GM19467 (cell line): ENCODE data around the gene TLX1.

ENCODE experiments used
- ATAC-seq: cut with Tn5 transposase; IDR thresholded peaks from one replicate; pipeline ENCODE4 v1.9.1; 2021; ENCODE audit warnings: mild to moderate bottlenecking, moderate library complexity; ENCODE audit not compliant: unreplicated experiment

The TLX1 gene

DNA sequence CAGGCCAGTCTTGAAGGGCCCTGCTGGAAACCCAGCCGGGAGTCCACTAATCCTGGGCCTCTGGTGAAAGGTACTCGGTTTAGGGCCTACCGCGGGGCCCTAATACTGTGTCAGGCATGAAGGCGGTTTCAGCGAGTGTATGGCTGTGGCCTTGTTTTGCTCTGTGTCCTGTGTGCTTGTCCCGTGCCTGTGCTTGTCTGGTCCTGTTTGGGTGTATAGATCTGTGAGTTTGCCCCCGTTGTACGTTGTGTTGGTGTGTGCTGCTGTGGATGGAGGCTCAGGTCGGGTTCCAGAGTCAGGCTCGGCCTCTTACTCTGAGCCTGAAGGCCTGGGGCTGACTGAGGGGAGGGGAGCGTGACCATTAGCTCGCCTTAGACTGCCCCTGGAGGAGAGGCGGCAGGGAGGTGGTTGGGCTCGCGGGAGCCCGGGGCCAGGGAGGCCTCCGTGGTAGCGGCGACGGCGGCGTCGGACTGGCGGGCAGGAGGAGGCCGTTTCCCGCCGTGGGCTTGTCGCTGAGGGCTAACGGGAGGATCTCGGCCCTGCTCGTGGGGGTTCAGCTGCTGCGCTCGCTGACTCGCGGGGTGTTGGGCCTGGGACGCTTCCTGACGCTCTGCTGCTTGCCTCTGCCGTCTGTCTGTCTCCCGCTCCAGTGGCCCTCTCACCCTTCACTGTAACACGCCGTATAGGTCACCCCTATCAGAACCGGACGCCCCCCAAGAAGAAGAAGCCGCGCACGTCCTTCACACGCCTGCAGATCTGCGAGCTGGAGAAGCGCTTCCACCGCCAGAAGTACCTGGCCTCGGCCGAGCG is 2.6 kb downstream of the TLX1 start:
- ATAC-seq: no peak

DNA sequence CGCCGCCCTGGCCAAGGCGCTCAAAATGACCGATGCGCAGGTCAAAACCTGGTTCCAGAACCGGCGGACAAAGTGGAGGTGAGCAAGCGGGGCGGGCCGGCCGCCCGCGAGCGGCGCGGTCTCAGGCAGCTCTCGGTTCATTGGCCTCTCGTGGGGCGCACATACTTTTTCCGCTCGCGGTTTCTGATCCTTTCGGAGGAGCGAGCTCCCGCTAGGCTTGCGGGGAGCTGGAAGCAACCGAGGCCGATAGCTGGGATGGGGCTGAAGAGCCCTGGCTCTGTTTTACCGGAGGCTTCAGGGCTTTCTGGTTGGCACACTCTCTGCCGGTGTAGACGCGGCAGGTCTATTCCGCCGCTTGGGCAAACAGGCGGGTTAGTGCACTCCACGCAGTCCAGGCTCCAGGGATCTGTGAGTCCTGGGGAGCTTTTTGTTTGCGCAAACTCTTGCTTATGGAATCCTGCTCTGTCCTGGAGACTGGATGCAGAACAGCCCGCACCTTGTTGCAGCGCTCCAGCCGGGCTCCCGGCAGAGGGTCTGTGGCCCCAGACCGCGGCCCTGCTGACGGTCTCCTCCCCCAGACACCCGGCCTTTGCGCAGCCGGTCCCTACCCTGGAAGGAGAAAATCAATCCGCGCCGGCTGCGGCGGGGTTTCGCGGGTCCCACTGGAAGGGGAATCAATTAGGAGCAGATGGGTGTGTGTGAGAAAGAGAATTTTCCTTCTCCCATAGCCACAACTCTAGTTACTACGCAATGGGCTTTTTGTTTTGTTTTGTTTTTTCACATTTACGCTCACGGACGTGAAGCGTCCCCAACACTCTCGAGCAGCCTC is 3.4 kb downstream of the TLX1 start:
- ATAC-seq: no peak

DNA sequence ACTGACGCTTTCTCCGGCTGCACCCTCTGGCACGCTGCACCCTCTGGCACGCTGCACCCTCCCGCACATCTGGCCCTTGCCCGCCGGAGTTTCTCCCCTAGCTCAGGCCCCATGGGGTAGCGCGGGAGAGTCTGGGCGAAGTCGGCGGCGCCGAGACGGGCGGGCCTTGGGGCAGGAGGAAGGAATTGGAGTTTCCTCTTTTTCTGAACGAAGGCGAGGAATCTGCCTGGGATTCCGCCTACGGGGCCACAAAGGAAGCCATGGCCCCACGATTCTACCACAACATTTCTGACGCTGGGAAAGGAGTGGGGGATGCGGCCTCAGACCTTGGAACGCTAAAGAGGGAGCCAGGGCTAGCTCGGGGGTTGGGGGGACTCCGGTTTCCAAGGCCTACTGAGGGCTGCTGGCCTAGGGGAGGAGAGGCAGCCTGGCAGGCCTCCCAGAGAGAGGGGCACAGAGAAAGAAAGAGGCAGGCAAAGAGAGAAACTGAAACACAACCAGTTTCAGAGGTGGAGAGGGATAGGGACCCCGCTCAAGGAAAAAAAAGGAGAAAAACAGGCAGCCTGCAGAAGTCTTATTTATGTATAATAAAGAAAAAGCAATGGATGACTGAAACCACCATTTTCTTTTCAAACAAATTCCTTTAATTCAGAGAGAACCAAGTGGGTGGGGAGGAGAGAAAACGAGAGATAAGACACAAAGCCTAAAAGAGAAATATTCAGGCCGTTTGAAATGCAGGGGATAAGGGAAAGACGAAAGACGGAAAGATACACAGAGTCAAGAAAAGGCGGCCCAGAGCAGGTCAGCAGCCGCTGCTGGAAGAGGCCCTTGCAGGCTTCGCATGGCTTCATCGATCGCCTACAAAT is 4.3 kb downstream of the TLX1 start:
- ATAC-seq: no peak

DNA sequence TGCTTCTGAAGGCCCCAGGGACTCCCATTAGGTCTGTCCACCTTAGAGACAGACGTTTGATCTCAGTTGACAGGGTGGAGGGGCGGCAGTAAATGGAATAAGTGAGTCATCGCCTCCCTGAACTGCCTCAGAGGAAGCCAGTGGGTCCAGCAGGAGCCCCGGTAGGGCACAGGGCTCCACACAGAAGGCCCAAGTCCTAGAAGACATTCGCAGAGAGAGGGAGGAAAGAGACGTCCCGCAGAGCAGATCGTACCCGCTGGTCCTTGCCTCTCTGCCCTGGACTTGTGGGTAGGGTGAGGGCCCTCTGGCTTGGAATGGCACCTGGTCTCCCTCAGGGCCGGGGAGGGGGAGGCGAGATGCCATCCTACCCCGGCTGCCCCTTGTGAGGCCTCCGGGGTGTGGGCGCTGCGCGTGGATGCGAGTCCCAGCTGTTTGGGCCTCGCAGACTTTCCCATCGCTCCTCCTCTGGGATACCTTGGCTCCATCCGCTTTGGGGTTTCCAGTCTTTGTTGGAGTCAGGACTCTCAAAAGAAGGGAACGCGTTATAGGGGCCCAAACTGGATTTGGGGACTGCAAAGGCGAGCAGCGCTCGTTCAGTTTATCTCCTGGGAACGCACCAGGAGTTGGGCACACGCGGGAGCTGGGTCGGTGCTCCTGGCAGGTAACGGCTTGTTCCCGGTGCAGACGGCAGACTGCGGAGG is 5.1 kb downstream of the TLX1 start:
- no peak for ATAC-seq

DNA sequence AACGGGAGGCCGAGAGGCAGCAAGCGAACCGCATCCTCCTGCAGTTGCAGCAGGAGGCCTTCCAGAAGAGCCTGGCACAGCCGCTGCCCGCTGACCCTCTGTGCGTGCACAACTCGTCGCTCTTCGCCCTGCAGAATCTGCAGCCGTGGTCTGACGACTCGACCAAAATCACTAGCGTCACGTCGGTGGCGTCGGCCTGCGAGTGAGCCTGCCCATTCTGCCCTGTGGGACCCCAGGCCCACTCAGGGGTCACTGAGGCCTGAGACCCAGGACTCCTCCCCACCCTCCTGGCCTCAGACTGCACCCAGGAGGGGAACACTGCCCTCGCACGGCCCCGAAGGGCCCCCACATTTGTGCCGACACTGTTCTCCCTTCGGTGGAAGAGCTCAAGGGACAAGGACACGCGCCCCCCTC is 5.6 kb downstream of the TLX1 start:
- no peak for ATAC-seq

DNA sequence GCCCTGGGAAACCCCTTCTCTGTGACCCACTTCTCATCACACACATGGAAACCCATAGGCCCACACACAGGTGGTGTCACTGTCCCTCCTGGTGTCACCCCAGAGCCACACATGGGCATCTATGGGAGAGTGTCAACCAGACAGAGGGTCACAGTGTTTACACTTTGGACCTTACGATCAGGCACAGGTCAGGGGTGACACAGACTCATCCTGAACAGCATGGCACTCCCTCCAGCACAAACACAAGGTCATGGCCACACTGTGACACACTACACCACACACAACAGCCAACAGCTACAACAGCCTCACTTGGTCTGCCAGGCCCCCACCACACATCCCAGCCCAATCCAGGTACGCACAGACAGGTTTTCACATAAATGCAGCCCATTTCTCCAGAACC is 6.2 kb downstream of the TLX1 start:
- ATAC-seq: no peak

DNA sequence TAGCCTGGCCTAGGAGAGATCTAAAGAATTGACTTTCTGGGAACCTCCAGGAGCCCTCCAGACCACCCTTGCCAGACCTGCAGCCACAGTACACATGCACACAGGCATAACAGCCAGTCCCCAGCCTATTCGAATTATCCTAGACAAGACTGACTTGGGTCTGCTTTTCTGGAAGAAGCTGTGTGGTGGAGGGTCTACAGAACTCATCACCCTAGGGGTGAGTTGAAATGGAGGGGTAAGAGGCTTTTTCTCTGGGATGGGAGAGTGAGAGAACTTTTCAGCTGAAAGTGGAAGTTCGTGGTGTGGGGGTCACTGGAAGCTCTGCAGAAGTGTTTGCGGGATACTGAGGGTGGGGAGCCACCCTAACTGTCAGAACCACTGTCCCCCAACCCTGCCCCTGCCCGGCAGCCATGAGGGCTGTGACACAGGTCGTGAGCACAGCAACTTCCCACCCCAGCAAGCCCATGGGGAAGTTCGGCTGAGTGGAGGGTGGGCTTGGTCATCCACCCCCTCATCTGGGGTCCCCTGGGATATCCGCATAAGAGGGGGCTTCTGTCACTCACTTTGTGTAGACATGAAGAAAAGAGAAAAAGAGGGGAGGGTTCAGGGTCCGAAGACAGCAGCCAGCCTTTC is 7.8 kb downstream of the TLX1 start:
- ATAC-seq: no peak

DNA sequence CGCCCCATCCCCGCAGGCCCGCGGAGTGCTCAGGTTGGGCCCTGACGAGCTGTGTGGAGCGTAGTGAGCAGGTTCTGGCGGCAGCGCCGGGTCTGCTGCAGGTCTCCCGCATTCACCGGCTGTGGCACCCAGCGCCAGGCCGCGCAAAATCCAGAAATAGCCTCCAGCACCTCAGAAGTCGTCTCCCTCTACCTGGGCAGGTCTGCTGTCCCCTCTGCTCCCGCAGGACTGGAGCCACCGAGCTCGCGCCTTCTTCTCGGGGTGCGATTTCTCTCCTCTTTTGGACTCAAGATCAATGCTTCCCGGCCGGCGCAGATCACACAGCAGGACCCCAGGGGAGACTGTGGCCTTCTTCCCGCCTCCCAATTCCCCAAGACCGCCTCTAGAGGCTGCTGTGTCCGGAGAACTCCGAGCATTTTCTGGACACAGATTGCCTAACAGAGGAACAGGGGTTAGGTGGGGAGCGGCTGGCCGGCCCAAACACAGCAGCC is 8.4 kb downstream of the TLX1 start:
- ATAC-seq: no peak

DNA sequence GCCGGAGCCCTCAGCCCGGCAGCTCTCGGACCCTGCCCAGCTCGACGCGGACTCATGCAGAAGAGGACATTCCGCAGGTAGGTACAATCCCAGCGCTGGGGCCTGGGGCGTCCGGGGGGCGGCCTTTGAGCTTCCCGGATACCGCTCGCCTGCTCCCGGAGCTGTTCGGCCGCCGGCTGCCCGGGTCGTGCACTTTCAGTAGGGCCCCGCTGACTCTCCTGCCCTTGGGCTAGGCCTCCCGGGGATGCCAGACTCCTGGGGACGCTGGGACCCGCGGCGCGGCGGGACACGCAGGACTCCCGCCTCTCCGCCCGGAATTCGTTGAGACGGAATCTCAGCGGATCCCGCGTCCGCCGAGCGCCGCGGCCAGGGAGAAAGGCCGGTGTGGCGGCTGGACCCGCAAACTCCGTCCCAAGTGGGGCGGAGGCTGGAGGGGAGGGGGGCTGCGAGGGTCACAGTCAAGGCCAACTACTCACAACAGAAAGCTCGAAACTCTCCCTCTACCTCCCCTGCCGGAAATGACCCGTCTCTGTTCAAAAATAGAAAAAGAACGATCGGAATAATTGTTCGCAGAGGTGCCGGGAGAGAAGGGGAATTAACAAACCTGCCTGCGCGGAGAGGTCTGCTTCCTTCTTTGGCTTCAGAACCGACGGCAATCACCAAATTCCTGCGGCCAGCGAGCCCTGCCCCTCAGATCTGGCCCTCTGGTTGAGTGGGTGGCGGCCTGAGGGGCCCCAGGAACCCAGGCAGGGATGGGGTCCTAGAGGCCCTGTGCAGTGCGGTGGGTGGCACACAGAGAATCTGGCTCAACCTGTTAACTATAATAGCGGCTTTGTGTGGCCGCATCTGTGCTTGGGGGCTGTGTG is 9.2 kb downstream of the TLX1 start:
- ATAC-seq: no peak

DNA sequence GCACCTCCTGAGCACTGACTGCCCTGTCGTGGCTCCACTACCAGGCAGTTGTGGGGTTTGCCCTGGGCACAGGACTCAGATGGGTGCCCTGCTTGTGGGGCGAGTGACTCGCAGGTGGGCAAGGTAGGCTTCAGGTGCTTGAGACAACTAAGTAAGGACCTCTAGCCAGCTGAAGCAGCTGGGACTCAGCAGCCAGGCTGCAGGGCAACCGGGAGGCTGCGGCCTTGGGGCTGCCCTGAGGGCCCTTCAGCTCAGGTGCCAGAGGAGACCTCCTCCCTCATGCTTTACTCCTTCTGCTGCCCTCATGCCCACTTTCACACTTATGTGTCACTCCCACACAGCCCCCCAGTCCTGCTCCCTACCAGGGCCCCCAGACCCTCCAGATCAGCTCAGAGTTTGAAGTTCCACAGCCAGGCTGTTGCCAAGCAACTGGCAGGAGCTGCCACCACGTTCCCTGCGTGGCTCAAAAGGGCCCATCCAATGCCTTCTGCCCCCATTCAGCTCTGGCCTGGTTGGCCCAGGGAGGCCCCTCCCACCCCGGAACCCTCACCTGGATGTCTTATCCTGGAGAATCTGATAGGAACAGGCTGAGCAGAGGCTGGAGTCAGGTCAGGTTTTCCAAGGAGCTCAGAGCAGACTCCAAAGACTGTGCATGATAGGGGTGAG is 10.0 kb downstream of the TLX1 start:
- no peak for ATAC-seq

DNA sequence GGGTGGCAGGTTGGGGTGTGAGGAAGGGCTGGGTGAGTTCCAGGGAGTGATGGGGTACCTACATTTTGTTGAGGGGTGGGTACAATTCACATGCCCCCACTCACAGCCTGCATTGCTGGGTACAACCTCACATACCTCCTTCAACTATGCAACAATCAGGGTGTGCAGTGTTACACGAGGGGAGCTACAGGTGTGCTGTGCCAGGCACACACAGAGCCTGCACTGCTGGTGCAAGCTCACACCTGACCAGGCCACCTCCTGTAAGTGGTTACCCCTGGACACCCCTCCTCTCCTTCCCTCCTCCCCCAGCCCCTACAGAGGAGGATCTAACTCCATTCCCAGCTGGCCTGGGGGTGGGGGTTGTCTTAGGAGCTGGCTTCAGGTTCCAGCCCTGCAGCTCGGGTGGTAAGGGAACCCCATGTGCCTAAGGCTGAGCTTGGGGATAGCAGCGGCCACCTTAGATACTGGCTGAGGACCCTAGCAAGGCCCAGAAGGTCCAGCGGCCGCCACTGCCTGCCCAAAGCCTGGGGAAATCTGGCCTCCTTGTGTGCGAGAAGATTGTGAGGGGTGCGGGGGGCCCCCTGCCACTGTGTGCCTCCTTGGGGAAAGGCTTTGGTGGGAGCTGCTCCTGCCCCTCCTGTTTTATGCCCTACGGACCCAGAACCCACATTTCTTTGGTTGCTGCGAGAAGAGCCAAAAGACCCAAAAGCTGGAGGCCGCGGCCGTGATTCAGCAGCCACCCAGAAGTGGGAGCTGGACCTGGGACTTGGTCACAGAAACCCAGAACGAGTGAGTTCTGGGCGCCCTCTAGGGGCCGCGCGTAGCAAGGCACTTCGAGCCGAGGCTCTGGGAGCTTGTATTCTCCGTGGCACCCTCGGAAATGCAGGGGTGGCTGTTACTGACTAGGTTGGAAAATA is 10.8 kb downstream of the TLX1 start:
- no peak for ATAC-seq

DNA sequence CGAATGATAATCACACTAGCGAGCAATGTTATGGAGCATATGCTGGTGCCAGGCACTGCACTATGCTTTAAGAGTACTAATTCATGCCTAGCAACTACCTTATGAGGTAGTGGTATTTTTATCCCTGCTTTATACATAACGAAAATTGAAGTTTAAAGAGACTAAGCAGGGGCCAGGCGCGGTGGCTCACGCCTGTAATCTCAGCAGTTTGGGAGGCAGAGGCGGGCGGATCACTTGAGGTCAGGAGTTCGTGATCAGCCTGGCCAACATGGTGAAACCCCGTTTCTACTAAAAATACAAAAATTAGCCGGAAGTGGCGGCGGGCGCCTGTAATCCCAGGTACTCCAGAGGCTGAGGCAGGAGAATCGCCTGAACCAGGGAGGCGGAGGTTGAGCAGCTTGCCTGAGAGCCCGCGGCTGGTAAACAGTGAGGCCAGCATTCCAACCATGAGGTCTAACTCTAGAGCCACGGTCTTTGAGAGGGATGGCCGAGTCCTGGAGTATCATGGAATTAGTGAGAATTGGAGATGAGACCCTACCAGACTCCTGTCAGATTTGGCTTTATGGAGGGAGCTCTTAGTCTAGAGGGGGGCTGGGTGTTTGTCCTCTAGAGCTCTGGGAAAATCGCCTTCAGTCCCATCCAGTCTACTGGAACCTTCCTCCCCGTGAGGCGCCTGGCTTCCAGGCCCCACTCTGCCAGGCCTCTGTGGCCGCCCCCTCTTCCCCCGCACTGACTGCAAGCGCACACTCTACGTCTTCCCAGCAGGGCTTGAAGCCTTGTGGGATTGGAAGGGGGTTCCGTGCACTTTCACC is 11.6 kb downstream of the TLX1 start:
- no peak for ATAC-seq

DNA sequence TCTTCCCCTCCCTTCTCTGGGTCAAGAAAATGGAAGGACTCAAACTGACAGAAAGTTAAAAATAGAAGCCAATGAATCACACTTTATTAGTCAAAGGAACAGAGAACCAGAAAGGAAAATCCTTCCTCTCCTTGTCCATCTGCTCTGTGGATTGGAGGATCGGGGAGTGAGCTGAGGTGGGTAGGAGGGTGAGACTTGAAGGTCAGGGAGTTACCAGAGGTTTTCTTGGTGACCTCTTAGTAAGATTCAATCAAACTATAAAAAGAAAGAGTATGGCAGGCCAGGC is 12.2 kb downstream of the TLX1 start:
- ATAC-seq: no peak

DNA sequence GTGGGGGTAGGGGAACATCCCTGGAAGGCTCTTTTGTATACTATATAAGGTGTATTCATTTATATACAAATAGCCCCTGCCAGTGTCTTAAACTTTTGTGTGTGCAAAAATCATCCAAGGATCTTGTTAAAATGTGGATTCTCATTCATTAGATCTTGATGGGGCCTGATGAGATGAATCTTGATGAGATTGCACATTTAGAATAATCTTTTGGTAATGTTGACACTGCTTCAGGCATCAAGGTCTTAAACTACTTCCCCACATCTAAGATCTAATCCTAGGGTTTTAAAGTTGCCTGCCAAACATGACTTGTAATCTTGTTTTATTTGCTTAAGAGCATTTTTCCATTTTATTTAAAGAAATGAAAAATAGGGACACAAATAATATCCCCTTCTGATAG is 13.0 kb downstream of the TLX1 start:
- ATAC-seq: no peak

DNA sequence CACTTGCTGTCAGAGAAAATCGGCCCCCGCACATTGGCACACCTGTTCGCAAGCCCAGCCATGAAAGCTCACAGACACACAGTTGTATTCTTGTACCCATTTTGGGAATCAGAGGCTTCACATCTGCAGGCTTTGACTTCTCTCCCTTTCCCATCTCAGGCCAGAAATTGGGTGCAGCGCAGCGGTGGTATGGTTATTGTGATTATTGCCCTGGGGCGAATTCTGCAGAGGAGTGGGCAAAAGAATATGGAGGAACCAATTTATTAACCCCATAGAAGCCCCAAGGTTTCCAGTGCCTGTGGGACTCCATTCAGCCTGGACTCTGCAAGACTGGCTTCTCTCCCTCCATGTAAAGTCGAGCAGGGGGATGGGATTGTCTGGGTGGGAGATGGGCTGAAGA is 14.0 kb downstream of the TLX1 start:
- no peak for ATAC-seq

DNA sequence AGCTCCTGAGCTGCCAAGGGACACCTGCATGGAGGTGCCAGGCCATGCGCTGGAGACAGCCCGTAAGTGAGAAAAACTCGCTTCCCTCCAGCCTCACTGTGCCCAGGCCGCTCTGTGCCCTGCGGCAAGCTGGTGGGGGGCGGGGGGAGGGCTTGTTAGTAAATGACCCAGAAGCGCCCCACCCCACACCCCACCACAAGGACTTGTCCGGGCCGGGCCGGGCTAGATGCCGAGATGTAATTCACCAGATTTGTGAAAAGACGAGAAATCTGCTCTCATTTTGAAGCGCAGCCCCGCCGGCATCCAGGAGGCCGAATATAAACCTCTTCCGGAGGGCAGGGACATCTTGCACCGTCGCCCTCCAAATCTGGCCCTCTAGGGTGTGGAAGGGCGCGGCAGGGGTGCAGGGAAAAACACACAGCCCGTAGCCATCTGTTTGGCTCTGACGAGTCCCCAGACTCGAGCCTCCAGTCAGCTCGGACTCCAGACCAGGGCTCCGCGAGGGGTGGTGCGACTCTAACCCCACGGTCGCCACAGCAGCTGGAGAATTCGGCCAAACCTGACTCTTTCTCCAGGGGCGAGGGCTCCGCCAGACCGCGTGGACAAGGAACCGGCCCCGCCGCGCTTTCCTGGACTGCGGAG is 14.8 kb downstream of the TLX1 start:
- ATAC-seq: no peak
